ENCODE results near the gene TPP2. TPM values are rescaled to one million over a fixed set of nuclear protein-coding genes. Genes with fewer than 3 reads are reported as not detected.

TPP2 gene
- total RNA-seq, 2 donors from 2014 or later: 31.4 to 31.8 TPM

- intact Hi-C loops (cut with DNase I): no loop called here
- Histone ChIP-seq H3K27me3 (replicated peaks; ENCODE audit: insufficient read depth) (no peaks in the 10 kb centered on the region), H3K27ac (no peak overlapping the region), H3K4me3 (no peak overlapping the region), H3K4me1 (replicated peaks) (no peaks in the 10 kb centered on the region), H3K36me3 (no peaks in the 10 kb centered on the region), H3K9me3 (no peaks in the 10 kb centered on the region)
- no peak for TF ChIP-seq POLR2A (IDR thresholded peaks at IDR 0.05)
- no peak for TF ChIP-seq POLR2AphosphoS5 (IDR thresholded peaks at IDR 0.05)
- TF ChIP-seq CTCF (IDR thresholded peaks at IDR 0.05): no peak
- no peak for DNase-seq (ENCODE audit: low spot score)
- WGBS: 74% methylated on average over 2 of the region's 2 CpGs
Measured at GRCh38 chr13:102683637-102684036, 86.9 kb downstream of the TPP2 start.

GRCh38 chr13:102686024-102686423 is 89.2 kb downstream of the TPP2 start:
- WGBS: 58% methylated on average over 3 of the region's 3 CpGs
- intact Hi-C loops (cut with DNase I): no loop called here

GRCh38 chr13:102687520-102687919 is 90.7 kb downstream of the TPP2 start:
- no peak overlapping the region for H3K27ac ChIP-seq
- DNase-seq (ENCODE audit: low spot score): no peak
- H3K4me1 ChIP-seq (replicated peaks): no peaks in the 10 kb centered on the region
- TF ChIP-seq POLR2AphosphoS5 (IDR thresholded peaks at IDR 0.05): no peak
- TF ChIP-seq CTCF (IDR thresholded peaks at IDR 0.05): no peak
- TF ChIP-seq POLR2A (IDR thresholded peaks at IDR 0.05): no peak
- no peaks in the 10 kb centered on the region for H3K9me3 ChIP-seq
- 37% methylated on average over 7 of the region's 7 CpGs for WGBS
- intact Hi-C loops (cut with DNase I): no loop called here
- H3K4me3 ChIP-seq: no peak overlapping the region
- peaks cover 3% of the 10 kb centered on the region for H3K27me3 ChIP-seq (replicated peaks; ENCODE audit: insufficient read depth)
- no peaks in the 10 kb centered on the region for H3K36me3 ChIP-seq

More at GRCh38 chr13:102686024-102686423, 89.2 kb downstream of the TPP2 start:
- no peak for DNase-seq (ENCODE audit: low spot score)
- H3K27ac ChIP-seq: no peak overlapping the region
- no peak overlapping the region for H3K4me3 ChIP-seq
- peaks cover 2% of the 10 kb centered on the region for H3K27me3 ChIP-seq (replicated peaks; ENCODE audit: insufficient read depth)
- no peak for TF ChIP-seq POLR2A (IDR thresholded peaks at IDR 0.05)
- TF ChIP-seq POLR2AphosphoS5 (IDR thresholded peaks at IDR 0.05): no peak
- H3K4me1 ChIP-seq (replicated peaks): no peaks in the 10 kb centered on the region
- H3K36me3 ChIP-seq: no peaks in the 10 kb centered on the region
- H3K9me3 ChIP-seq: no peaks in the 10 kb centered on the region

GRCh38 chr13:102688306-102688973 is 91.7 kb downstream of the TPP2 start:
- Histone ChIP-seq H3K27ac (no peak overlapping the region), H3K27me3 (replicated peaks; ENCODE audit: insufficient read depth) (peaks cover 3% of the 10 kb centered on the region), H3K9me3 (no peaks in the 10 kb centered on the region), H3K36me3 (no peaks in the 10 kb centered on the region), H3K4me1 (replicated peaks) (no peaks in the 10 kb centered on the region), H3K4me3 (no peak overlapping the region)
- no peak for DNase-seq (ENCODE audit: low spot score)
- WGBS: 70% methylated on average over 13 of the region's 13 CpGs
- intact Hi-C loops (cut with DNase I): no loop called here
- TF ChIP-seq POLR2A (IDR thresholded peaks at IDR 0.05): no peak
- no peak for TF ChIP-seq POLR2AphosphoS5 (IDR thresholded peaks at IDR 0.05)
- no peak for TF ChIP-seq CTCF (IDR thresholded peaks at IDR 0.05)

- H3K4me1 ChIP-seq (replicated peaks): no peaks in the 10 kb centered on the region
- WGBS: 95% methylated on average over 4 of the region's 4 CpGs
- H3K4me3 ChIP-seq: no peak overlapping the region
- no peak for DNase-seq (ENCODE audit: low spot score)
- no peaks in the 10 kb centered on the region for H3K36me3 ChIP-seq
- intact Hi-C loops (cut with DNase I): no loop called here
- no peak overlapping the region for H3K27ac ChIP-seq
- no peaks in the 10 kb centered on the region for H3K9me3 ChIP-seq
- TF ChIP-seq POLR2AphosphoS5 (IDR thresholded peaks at IDR 0.05): no peak
- TF ChIP-seq CTCF (IDR thresholded peaks at IDR 0.05): no peak
- TF ChIP-seq POLR2A (IDR thresholded peaks at IDR 0.05): no peak
- H3K27me3 ChIP-seq (replicated peaks; ENCODE audit: insufficient read depth): peaks cover 3% of the 10 kb centered on the region
Measured at GRCh38 chr13:102690883-102691282, 94.1 kb downstream of the TPP2 start.

All from prostate gland (tissue), 2 donors.